Measurements from ENCODE around the gene TRHDE.
"Not testable (repeated sequence)": the region's sequence is repeated elsewhere in the genome, so short reads cannot be mapped to it uniquely, and the experiment has no call there.

The TRHDE gene

GRCh38 chr12:72560003-72560769 is 288.0 kb downstream of the TRHDE start:
- no peak overlapping the region for H3K4me3 ChIP-seq (ENCODE audit: low read depth, low read length)
- DNase-seq (ENCODE audit: low read depth): no peak

- H3K4me3 ChIP-seq (ENCODE audit: low read depth, low read length): no peak overlapping the region
- DNase-seq (ENCODE audit: low read depth): no peak
These were observed 298.4 kb downstream of the TRHDE start for GRCh38 chr12:72570601-72571000.

GRCh38 chr12:72574138-72574537 is 302.0 kb downstream of the TRHDE start:
- H3K4me3 ChIP-seq (ENCODE audit: low read depth, low read length): no peak overlapping the region
- no peak for DNase-seq (ENCODE audit: low read depth)

GRCh38 chr12:72578327-72578726 is 306.2 kb downstream of the TRHDE start:
- DNase-seq (ENCODE audit: low read depth): no peak
- no peak overlapping the region for H3K4me3 ChIP-seq (ENCODE audit: low read depth, low read length)

- H3K4me3 ChIP-seq (ENCODE audit: low read depth, low read length): no peak overlapping the region
- no peak for DNase-seq (ENCODE audit: low read depth)
These were observed 314.3 kb downstream of the TRHDE start for GRCh38 chr12:72586456-72586855.

- DNase-seq (ENCODE audit: low read depth): no peak
- no peak overlapping the region for H3K4me3 ChIP-seq (ENCODE audit: low read depth, low read length)
These were observed 330.4 kb downstream of the TRHDE start for GRCh38 chr12:72602581-72602980.

GRCh38 chr12:72605975-72606374 is 333.8 kb downstream of the TRHDE start:
- H3K4me3 ChIP-seq (ENCODE audit: low read depth, low read length): no peak overlapping the region
- DNase-seq (ENCODE audit: low read depth): no peak

- no peak overlapping the region for H3K4me3 ChIP-seq (ENCODE audit: low read depth, low read length)
- DNase-seq (ENCODE audit: low read depth): no peak
These were observed 338.2 kb downstream of the TRHDE start for GRCh38 chr12:72610342-72610741.

GRCh38 chr12:72610854-72611358 is 338.7 kb downstream of the TRHDE start:
- no peak for DNase-seq (ENCODE audit: low read depth)

GRCh38 chr12:72612171-72612570 is 340.0 kb downstream of the TRHDE start:
- DNase-seq (ENCODE audit: low read depth): no peak

More at GRCh38 chr12:72610854-72611358, 338.7 kb downstream of the TRHDE start:
- H3K4me3 ChIP-seq (ENCODE audit: low read depth, low read length): no peak overlapping the region

GRCh38 chr12:72618764-72619163 is 346.6 kb downstream of the TRHDE start:
- H3K4me3 ChIP-seq (ENCODE audit: low read depth, low read length): no peak overlapping the region
- DNase-seq (ENCODE audit: low read depth): no peak

More at GRCh38 chr12:72612171-72612570, 340.0 kb downstream of the TRHDE start:
- H3K4me3 ChIP-seq (ENCODE audit: low read depth, low read length): no peak overlapping the region

- no peak for DNase-seq (ENCODE audit: low read depth)
- no peak overlapping the region for H3K4me3 ChIP-seq (ENCODE audit: low read depth, low read length)
These were observed 350.4 kb downstream of the TRHDE start for GRCh38 chr12:72622556-72622955.

- peak; percentile 2 for DNase-seq (ENCODE audit: low read depth)
These were observed 359.9 kb downstream of the TRHDE start for GRCh38 chr12:72631926-72632685.

GRCh38 chr12:72642706-72643105 is 370.5 kb downstream of the TRHDE start:
- no peak overlapping the region for H3K4me3 ChIP-seq (ENCODE audit: low read depth, low read length)
- no peak for DNase-seq (ENCODE audit: low read depth)

More at GRCh38 chr12:72631926-72632685, 359.9 kb downstream of the TRHDE start:
- H3K4me3 ChIP-seq (ENCODE audit: low read depth, low read length): no peak overlapping the region

- H3K4me3 ChIP-seq (ENCODE audit: low read depth, low read length): no peak overlapping the region
- DNase-seq (ENCODE audit: low read depth): no peak
These were observed 375.0 kb downstream of the TRHDE start for GRCh38 chr12:72647139-72647538.

- no peak overlapping the region for H3K4me3 ChIP-seq (ENCODE audit: low read depth, low read length)
- no peak for DNase-seq (ENCODE audit: low read depth)
These were observed 386.4 kb downstream of the TRHDE start for GRCh38 chr12:72658615-72659014.

GRCh38 chr12:72660174-72660573 is 388.0 kb downstream of the TRHDE start:
- H3K4me3 ChIP-seq (ENCODE audit: low read depth, low read length); DNase-seq (ENCODE audit: low read depth): not testable (repeated sequence)

- no peak for DNase-seq (ENCODE audit: low read depth)
- H3K4me3 ChIP-seq (ENCODE audit: low read depth, low read length): no peak overlapping the region
These were observed 401.7 kb downstream of the TRHDE start for GRCh38 chr12:72673853-72674252.

- no peak for DNase-seq (ENCODE audit: low read depth)
- no peak overlapping the region for H3K4me3 ChIP-seq (ENCODE audit: low read depth, low read length)
These were observed 404.4 kb downstream of the TRHDE start for GRCh38 chr12:72676556-72676955.

- no peak overlapping the region for H3K4me3 ChIP-seq (ENCODE audit: low read depth, low read length)
- DNase-seq (ENCODE audit: low read depth): no peak
These were observed 405.0 kb downstream of the TRHDE start for GRCh38 chr12:72677139-72677538.
